A549 (cell line): Measurements from ENCODE around the gene ALDH3B1.

Source experiments
- RCOR1 ChIP-seq: fragments of 150-350 bp; IDR thresholded peaks from 2 replicates; pipeline ENCODE4 v1.6.1; 2014; ENCODE audit warnings: antibody characterized with exemption, low read length, low read depth
- TF ChIP-seq, protein P1 (sequence below): fragments of >200 bp; sonication (Bioruptor Twin); formaldehyde crosslinking; IDR thresholded peaks from 3 replicates; pipeline ENCODE4 v1.5.1; 2016

DNA sequence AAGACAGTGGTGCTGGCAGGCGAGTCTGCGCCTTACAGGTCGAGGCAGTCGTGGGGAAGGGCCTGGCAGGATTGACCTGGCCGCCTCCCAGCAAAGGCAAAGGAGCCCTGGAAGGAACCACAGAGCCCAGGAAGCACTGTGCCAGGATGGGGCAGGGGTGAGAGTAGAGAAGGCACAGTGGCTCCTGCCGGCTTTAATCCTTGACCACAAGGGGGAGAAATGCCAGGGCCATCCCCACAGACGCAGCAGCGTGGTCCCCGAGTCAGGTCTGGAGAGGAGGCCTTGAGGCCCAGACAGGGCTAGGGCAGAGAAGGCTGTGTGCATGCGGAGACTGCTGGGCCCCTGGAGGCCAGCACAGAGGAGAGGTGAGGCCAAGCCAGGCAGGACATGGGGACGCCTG, 10.4 kb downstream of the ALDH3B1 start:
- TF ChIP-seq, protein P1, sequence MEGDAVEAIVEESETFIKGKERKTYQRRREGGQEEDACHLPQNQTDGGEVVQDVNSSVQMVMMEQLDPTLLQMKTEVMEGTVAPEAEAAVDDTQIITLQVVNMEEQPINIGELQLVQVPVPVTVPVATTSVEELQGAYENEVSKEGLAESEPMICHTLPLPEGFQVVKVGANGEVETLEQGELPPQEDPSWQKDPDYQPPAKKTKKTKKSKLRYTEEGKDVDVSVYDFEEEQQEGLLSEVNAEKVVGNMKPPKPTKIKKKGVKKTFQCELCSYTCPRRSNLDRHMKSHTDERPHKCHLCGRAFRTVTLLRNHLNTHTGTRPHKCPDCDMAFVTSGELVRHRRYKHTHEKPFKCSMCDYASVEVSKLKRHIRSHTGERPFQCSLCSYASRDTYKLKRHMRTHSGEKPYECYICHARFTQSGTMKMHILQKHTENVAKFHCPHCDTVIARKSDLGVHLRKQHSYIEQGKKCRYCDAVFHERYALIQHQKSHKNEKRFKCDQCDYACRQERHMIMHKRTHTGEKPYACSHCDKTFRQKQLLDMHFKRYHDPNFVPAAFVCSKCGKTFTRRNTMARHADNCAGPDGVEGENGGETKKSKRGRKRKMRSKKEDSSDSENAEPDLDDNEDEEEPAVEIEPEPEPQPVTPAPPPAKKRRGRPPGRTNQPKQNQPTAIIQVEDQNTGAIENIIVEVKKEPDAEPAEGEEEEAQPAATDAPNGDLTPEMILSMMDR: peak; percentile 44
- no peak for TF ChIP-seq RCOR1
